Panc1 (cell line): ENCODE data around the gene MBTPS1. TPM values are rescaled to one million over a fixed set of nuclear protein-coding genes. Genes with fewer than 3 reads are reported as not detected.
A peak's percentile ranks its signal among the peaks of the same experiment; 100 is the strongest.

Source experiments
- ATAC-seq: fragments of 200-7000 bp; cut with Tn5 transposase; 2 replicates; pipeline ENCODE4 v1.9.1; 2020; ENCODE audit warnings: mild to moderate bottlenecking, moderate library complexity
- BruUV-seq: library from RNA; stranded (reverse); fragments of 400-500 nt; replicated peaks from 2 replicates; lab custom pipeline; 2021; lab: Mats Ljungman, UMichigan
- CTCF ChIA-PET: fragments of 300-600 bp; sonication (Branson Sonifier 250); formaldehyde crosslinking; loops from one replicate; lab custom pipeline; 2022; ENCODE audit warnings: antibody characterized with exemption; lab: Charles Lee
- POLR2A ChIA-PET: fragments of 300-600 bp; sonication (Branson Sonifier 250); formaldehyde crosslinking; loops from one replicate; lab custom pipeline; 2022; ENCODE audit warnings: antibody characterized with exemption; lab: Charles Lee
- DNase-seq: peaks from one replicate; pipeline ENCODE4 v3.0.0-alpha.2; 2010; ENCODE audit warnings: low read depth, low spot score
- H3K27ac ChIP-seq: 2 replicates; pipeline ENCODE4 v1.5.1; 2011; ENCODE audit warnings: mild to moderate bottlenecking, low read length, inconsistent platforms
- H3K27me3 ChIP-seq: fragments of 200-500 bp; sonication (Bioruptor generic); 2 replicates; pipeline ENCODE4 v1.6.0; 2014; ENCODE audit warnings: low read length, inconsistent platforms; ENCODE audit not compliant: control insufficient read depth, insufficient read depth
- H3K36me3 ChIP-seq: fragments of 200-500 bp; sonication (Bioruptor generic); 2 replicates; pipeline ENCODE4 v1.5.1; 2014; ENCODE audit warnings: inconsistent platforms, mild to moderate bottlenecking, low read length, moderate library complexity; ENCODE audit not compliant: control insufficient read depth, insufficient read depth
- H3K4me1 ChIP-seq: 2 replicates; pipeline ENCODE4 v1.5.1; 2011; ENCODE audit warnings: inconsistent platforms, mild to moderate bottlenecking, low read length, moderate library complexity; ENCODE audit not compliant: control insufficient read depth, insufficient read depth
- H3K4me3 ChIP-seq, 2 experiments: 2 replicates each; pipeline ENCODE4 v1.5.1; 2011 to 2012; ENCODE audit warnings: low read depth in 2 of 2, low read length in 2 of 2, mild to moderate bottlenecking in 2 of 2, inconsistent platforms in 1 of 2, moderate library complexity in 1 of 2
- H3K9me3 ChIP-seq: fragments of 200-500 bp; sonication (Bioruptor generic); 2 replicates; pipeline ENCODE4 v1.5.1; 2014; ENCODE audit warnings: low read depth, mild to moderate bottlenecking, inconsistent platforms, low read length, moderate library complexity; ENCODE audit not compliant: control insufficient read depth, insufficient read depth
- POLR2AphosphoS5 ChIP-seq: IDR thresholded peaks from 2 replicates; pipeline ENCODE4 v1.6.1; 2012; ENCODE audit warnings: mild to moderate bottlenecking, low read depth, low read length, moderate library complexity
- SIN3A ChIP-seq: IDR thresholded peaks from 2 replicates; pipeline ENCODE4 v1.6.1; 2012; ENCODE audit warnings: low read depth, mild to moderate bottlenecking, low read length, moderate library complexity, borderline replicate concordance; ENCODE audit not compliant: insufficient read depth
- TCF7L2 ChIP-seq: IDR thresholded peaks from 2 replicates; pipeline ENCODE4 v1.6.1; 2011; ENCODE audit warnings: mild to moderate bottlenecking, low read depth, low read length, inconsistent platforms
- in situ Hi-C: cut with HindIII; loops from 2 replicates; pipeline ENCODE4 v1.10.0; 2016; ENCODE audit warnings: low sequenced_read_pairs, low pct_unique_long_range_greater_than_20kb
- intact Hi-C: fragments of 100-400 bp; cut with micrococcal nuclease; formaldehyde crosslinking; loops from one replicate; pipeline ENCODE4 v1.10.0; 2022; ENCODE audit not compliant: unreplicated experiment
- total RNA-seq: library from RNA; stranded (reverse); gene quantifications from one replicate; pipeline ENCODE4 v1.2.1, GENCODE V29; 2021; ENCODE audit not compliant: unreplicated experiment
- TF ChIP-seq, protein P1 (sequence below): fragments of 450-650 bp; IDR thresholded peaks from 2 replicates; pipeline ENCODE4 v1.5.1; 2017; ENCODE audit warnings: mild to moderate bottlenecking
- TF ChIP-seq, protein P2 (sequence below), 2 experiments: IDR thresholded peaks; 2 replicates each; pipeline ENCODE4 v1.6.1; 2011 to 2012; ENCODE audit warnings: low read depth in 2 of 2, control low read depth in 1 of 2, low read length in 1 of 2, mild to moderate bottlenecking in 1 of 2, moderate library complexity in 1 of 2; ENCODE audit not compliant: insufficient read depth in 1 of 2

The MBTPS1 gene
- total RNA-seq, 1 experiment from 2014 or later: 66.8 TPM

DNA sequence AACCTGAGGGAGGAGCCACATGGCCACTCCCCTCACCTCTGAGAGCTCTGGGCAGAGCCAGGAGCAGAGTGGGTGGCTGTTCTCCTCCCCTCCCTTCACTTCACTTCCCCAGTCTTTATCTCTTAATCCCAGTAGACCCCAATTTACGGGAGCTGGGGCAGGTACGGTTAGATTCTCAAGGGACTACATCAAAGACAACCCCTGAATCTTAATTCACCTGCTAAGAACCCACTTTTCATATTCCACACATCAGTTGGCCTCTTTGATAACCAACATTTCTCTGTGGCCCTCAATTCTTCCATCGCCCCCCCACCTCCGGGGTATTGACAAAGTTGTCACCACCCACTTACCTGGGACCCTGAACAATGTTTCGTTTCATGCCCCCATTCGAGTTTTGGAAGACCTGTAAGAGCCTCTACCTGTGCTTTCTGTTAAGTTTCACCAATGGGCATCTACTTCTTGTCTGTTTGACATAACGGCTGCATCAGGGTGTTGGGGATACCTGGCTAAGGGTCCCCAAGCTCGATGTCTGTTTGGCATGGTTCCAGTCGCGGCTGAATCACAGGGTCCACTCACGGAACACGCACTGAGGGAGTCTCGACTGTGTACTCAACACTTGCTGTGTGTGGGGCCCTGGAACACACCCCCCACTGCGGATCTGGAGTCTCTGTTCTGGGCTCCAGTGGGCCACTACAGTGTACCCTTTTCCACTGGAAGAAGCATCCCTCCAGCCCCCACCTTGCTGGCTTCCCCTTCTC lies 102.0 kb downstream of the MBTPS1 start:
- Histone ChIP-seq H3K27me3 (no peaks in the 10 kb centered on the region), H3K9me3 (no peaks in the 10 kb centered on the region), H3K27ac (no peak overlapping the region), H3K4me1 (no peaks in the 10 kb centered on the region), H3K36me3 (no peaks in the 10 kb centered on the region), H3K4me3 (no peak overlapping the region)
- no peak for TF ChIP-seq SIN3A
- no peak for TF ChIP-seq POLR2AphosphoS5
- TF ChIP-seq, protein P1, sequence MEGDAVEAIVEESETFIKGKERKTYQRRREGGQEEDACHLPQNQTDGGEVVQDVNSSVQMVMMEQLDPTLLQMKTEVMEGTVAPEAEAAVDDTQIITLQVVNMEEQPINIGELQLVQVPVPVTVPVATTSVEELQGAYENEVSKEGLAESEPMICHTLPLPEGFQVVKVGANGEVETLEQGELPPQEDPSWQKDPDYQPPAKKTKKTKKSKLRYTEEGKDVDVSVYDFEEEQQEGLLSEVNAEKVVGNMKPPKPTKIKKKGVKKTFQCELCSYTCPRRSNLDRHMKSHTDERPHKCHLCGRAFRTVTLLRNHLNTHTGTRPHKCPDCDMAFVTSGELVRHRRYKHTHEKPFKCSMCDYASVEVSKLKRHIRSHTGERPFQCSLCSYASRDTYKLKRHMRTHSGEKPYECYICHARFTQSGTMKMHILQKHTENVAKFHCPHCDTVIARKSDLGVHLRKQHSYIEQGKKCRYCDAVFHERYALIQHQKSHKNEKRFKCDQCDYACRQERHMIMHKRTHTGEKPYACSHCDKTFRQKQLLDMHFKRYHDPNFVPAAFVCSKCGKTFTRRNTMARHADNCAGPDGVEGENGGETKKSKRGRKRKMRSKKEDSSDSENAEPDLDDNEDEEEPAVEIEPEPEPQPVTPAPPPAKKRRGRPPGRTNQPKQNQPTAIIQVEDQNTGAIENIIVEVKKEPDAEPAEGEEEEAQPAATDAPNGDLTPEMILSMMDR: no peak
- TF ChIP-seq TCF7L2: no peak
- intact Hi-C loops (no loop called here), in situ Hi-C loops (no loop called here)
- BruUV-seq: no TSS peak
- POLR2A ChIA-PET: interaction anchor here (0.6 kb wide), 1 partner anchor 30 kb away, joined by 3 read pairs; no protein-coding TSS in a partner anchor
- no peak for ATAC-seq
- CTCF ChIA-PET: interaction anchor here (0.6 kb wide), 1 partner anchor 44 kb away, joined by 3 read pairs; no protein-coding TSS in a partner anchor
- DNase-seq: no peak

DNA sequence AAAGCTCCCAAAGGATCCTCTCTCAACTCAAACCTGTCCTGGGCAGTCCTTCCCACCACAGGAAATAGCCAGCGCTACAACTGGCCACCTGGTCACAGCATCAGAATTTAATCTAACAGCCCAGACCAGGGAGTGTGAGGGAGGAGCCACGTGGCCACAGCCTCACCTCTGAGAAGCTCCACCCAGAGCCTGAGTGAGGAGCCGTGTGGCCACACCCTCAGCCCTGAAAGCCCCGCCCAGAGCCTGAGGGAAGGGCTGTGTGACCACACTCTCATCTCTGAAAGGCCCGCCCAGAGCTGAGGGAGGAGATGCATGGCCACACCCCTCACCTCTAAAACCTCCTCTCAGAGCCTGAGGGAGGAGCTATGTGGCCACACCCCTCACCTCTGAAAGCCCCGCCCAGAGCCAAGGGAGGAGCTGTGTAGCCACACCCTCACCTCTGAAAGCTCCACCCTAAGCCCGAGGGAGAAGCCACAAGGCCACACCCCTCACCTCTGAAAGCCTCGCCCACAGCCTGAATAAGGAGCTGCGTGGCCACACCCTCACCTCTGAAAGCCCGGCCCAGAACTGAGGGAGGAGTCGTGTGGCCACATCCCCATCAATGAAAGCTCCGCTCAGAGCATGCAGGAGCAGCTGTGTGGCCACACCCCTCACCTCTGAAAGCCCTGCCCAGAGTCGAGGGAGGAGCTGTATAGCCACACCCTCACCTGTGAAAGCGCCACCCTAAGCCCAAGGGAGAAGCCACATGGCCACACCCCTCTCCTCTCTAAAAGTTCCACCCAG lies 102.8 kb downstream of the MBTPS1 start:
- in situ Hi-C loops: no loop called here
- H3K4me3 ChIP-seq: no peak overlapping the region
- no peaks in the 10 kb centered on the region for H3K4me1 ChIP-seq
- no peaks in the 10 kb centered on the region for H3K36me3 ChIP-seq
- no TSS peak for BruUV-seq
- ATAC-seq (peak; percentile 80), DNase-seq (peak; percentile 10)
- H3K27me3 ChIP-seq: no peaks in the 10 kb centered on the region
- CTCF ChIA-PET: interaction anchor here (0.6 kb wide), 1 partner anchor 43 kb away, joined by 3 read pairs; no protein-coding TSS in a partner anchor
- no peak overlapping the region for H3K27ac ChIP-seq
- no peak for TF ChIP-seq SIN3A
- TF ChIP-seq POLR2AphosphoS5: no peak
- TF ChIP-seq, protein P2, sequence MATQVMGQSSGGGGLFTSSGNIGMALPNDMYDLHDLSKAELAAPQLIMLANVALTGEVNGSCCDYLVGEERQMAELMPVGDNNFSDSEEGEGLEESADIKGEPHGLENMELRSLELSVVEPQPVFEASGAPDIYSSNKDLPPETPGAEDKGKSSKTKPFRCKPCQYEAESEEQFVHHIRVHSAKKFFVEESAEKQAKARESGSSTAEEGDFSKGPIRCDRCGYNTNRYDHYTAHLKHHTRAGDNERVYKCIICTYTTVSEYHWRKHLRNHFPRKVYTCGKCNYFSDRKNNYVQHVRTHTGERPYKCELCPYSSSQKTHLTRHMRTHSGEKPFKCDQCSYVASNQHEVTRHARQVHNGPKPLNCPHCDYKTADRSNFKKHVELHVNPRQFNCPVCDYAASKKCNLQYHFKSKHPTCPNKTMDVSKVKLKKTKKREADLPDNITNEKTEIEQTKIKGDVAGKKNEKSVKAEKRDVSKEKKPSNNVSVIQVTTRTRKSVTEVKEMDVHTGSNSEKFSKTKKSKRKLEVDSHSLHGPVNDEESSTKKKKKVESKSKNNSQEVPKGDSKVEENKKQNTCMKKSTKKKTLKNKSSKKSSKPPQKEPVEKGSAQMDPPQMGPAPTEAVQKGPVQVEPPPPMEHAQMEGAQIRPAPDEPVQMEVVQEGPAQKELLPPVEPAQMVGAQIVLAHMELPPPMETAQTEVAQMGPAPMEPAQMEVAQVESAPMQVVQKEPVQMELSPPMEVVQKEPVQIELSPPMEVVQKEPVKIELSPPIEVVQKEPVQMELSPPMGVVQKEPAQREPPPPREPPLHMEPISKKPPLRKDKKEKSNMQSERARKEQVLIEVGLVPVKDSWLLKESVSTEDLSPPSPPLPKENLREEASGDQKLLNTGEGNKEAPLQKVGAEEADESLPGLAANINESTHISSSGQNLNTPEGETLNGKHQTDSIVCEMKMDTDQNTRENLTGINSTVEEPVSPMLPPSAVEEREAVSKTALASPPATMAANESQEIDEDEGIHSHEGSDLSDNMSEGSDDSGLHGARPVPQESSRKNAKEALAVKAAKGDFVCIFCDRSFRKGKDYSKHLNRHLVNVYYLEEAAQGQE (IDR thresholded peaks at IDR 0.05; ENCODE audit: insufficient read depth in 1 of 2, low read depth in 2 of 2, low read length in 1 of 2): no peak
- no peak for TF ChIP-seq TCF7L2
- TF ChIP-seq, protein P1: no peak
- H3K9me3 ChIP-seq: no peaks in the 10 kb centered on the region
- POLR2A ChIA-PET: interaction anchor here (0.6 to 0.7 kb wide), 2 partner anchors 14 to 31 kb away, joined by 3 to 6 read pairs; no protein-coding TSS in a partner anchor
- intact Hi-C loops: no loop called here
